SU-DHL-6 (cell line): ENCODE measurements around the gene NUMA1.

ENCODE experiments used
- CTCF ChIP-seq: fragments of 200-600 bp; sonication (generic); IDR thresholded peaks from one replicate; pipeline ENCODE4 v1.5.1; 2017; ENCODE audit warnings: antibody characterized with exemption, mild to moderate bottlenecking, low read length, moderate library complexity; ENCODE audit not compliant: insufficient read depth, poor library complexity, severe bottlenecking
- EZH2phosphoT487 ChIP-seq: fragments of 200-600 bp; sonication (generic), shearing (Covaris generic); conservative IDR thresholded peaks from 2 replicates; pipeline ENCODE4 v1.6.1; 2018; ENCODE audit warnings: mild to moderate bottlenecking, antibody characterized with exemption, low read length, moderate library complexity, mixed read lengths

GRCh38 chr11:72112978-72113808 lies 32.9 kb upstream of the NUMA1 start:
- TF ChIP-seq CTCF, result no peak
- TF ChIP-seq EZH2phosphoT487, result no peak
